Keratinocyte (primary cell): Measurements from ENCODE around the gene GNA15. TPM values are rescaled to one million over a fixed set of nuclear protein-coding genes. Genes with fewer than 3 reads are reported as not detected.

Experiments used
- DNase-seq: peaks from one replicate; pipeline ENCODE4 v3.0.0-alpha.2; 2011; ENCODE audit warnings: low read depth, missing footprints, low spot score
- FAIRE-seq: peaks from 2 replicates; lab custom pipeline; 2011; peaks lifted over from hg19 to GRCh38; lab: Jason Lieb, UNC
- H2AFZ ChIP-seq: 2 replicates; pipeline ENCODE4 v1.6.0; 2012; ENCODE audit warnings: low read length, control low read depth, inconsistent platforms; ENCODE audit not compliant: control insufficient read depth
- H3K27ac ChIP-seq: 2 replicates; pipeline ENCODE4 v1.5.1; 2011; ENCODE audit warnings: low read length; ENCODE audit not compliant: control insufficient read depth, insufficient read depth
- H3K27me3 ChIP-seq: 3 replicates; pipeline ENCODE4 v1.6.0; 2011; ENCODE audit warnings: low read length; ENCODE audit not compliant: control insufficient read depth, insufficient read depth; ENCODE audit errors: extremely low read depth
- H3K36me3 ChIP-seq, 2 experiments: 2 replicates in 1 of 2; 3 replicates in 1 of 2; pipeline ENCODE4 v1.5.1; 2011; ENCODE audit warnings: low read length in 2 of 2, mild to moderate bottlenecking in 1 of 2; ENCODE audit not compliant: control insufficient read depth in 2 of 2, insufficient read depth in 2 of 2; ENCODE audit errors: extremely low read depth in 1 of 2
- H3K4me1 ChIP-seq: 3 replicates; pipeline ENCODE4 v1.5.1; 2011; ENCODE audit warnings: low read length; ENCODE audit not compliant: control insufficient read depth, insufficient read depth; ENCODE audit errors: extremely low read depth
- H3K4me2 ChIP-seq: 3 replicates; pipeline ENCODE4 v1.6.0; 2011; ENCODE audit warnings: low read depth, low read length; ENCODE audit not compliant: control insufficient read depth, insufficient read depth; ENCODE audit errors: extremely low read depth
- H3K4me3 ChIP-seq, 3 experiments: fragments of 200-600 bp in 1 of 3; sonication (generic) in 1 of 3; 2 replicates in 2 of 3; 3 replicates in 1 of 3; pipeline ENCODE4 v1.5.1; 2011 to 2016; ENCODE audit warnings: low read length in 3 of 3, mild to moderate bottlenecking in 3 of 3, control low read depth in 2 of 3, inconsistent platforms in 1 of 3, low read depth in 1 of 3, mixed read lengths in 1 of 3, mixed run types in 1 of 3, moderate library complexity in 1 of 3; ENCODE audit not compliant: control insufficient read depth in 2 of 3, insufficient read depth in 2 of 3; ENCODE audit errors: extremely low read depth in 1 of 3
- H3K79me2 ChIP-seq: 2 replicates; pipeline ENCODE4 v1.6.0; 2012; ENCODE audit warnings: low read length; ENCODE audit not compliant: control insufficient read depth, insufficient read depth
- H3K9ac ChIP-seq: 3 replicates; pipeline ENCODE4 v1.6.0; 2011; ENCODE audit warnings: low read length; ENCODE audit not compliant: control insufficient read depth, insufficient read depth; ENCODE audit errors: extremely low read depth
- H3K9me1 ChIP-seq: 3 replicates; pipeline ENCODE4 v1.6.0; 2011; ENCODE audit warnings: low read length; ENCODE audit not compliant: control insufficient read depth, insufficient read depth; ENCODE audit errors: extremely low read depth
- H3K9me3 ChIP-seq: 2 replicates; pipeline ENCODE4 v1.5.1; 2012; ENCODE audit warnings: low read depth, low read length; ENCODE audit not compliant: control insufficient read depth
- H4K20me1 ChIP-seq: 3 replicates; pipeline ENCODE4 v1.6.0; 2011; ENCODE audit warnings: low read length; ENCODE audit not compliant: control insufficient read depth, insufficient read depth; ENCODE audit errors: extremely low read depth
- EZH2 ChIP-seq: IDR thresholded peaks from one replicate; pipeline ENCODE4 v1.6.1; 2012; ENCODE audit warnings: inconsistent platforms, mild to moderate bottlenecking, low read length, moderate library complexity
- dilution Hi-C: fragments of 300-500 bp; cut with MboI; formaldehyde crosslinking; loops from one replicate; pipeline ENCODE4 v1.7.0; 2020; ENCODE audit warnings: low sequenced_read_pairs; ENCODE audit not compliant: extremely low pct_ligation_motif_present
- polyA plus RNA-seq, 5 experiments: library from polyadenylated mRNA; depleted of rRNA in 3 of 5; stranded (reverse) in 3 of 5; stranded (forward) in 1 of 5; unstranded in 1 of 5; fragments of >200 nt; gene quantifications; 1 replicate in 1 of 5; 2 replicates in 3 of 5; 3 replicates in 1 of 5; pipeline versions ENCODE4 v1.2.1 to v1.2.3, GENCODE V29; 2011 to 2012; ENCODE audit warnings: missing spikeins in 2 of 5, low read depth in 1 of 5, low replicate concordance in 1 of 5
- TF ChIP-seq, protein P1 (sequence below), 3 experiments: IDR thresholded peaks in 1 of 3; conservative IDR thresholded peaks in 1 of 3; optimal IDR thresholded peaks in 1 of 3; 2 replicates in 2 of 3; 3 replicates in 1 of 3; pipeline versions ENCODE3 to v1.5.1; 2011; ENCODE audit warnings: low read length in 3 of 3, mild to moderate bottlenecking in 3 of 3, moderate library complexity in 2 of 3, control low read depth in 1 of 3, inconsistent platforms in 1 of 3; ENCODE audit not compliant: insufficient read depth in 2 of 3; ENCODE audit errors: extremely low read depth in 1 of 3

GNA15 gene
- polyA plus RNA-seq, 1 donor (not counting 4 experiments of a cell fraction or from before 2014, with no cell fraction given): 60.0 TPM

DNA sequence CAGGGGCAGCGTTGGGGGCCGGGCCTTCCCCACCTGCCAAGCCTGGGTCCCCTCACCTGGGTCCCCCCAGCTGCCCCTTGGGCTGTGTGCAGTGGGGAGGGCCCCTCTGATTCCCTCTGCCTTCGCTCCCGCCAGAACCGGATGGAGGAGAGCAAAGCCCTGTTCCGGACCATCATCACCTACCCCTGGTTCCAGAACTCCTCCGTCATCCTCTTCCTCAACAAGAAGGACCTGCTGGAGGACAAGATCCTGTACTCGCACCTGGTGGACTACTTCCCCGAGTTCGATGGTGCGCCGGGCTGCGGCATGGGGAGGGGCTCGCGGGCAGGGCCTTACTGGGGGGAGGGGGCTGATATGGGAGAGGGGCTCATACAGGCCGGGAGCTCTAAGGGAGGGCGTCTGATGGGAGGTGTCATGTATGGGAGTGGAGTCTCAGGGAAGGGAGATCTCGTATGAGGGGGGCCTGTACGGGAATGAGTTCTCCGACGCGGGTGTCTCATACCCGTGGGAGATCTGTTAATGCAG is 16.7 kb upstream of the GNA15 start:
- peaks cover 10 to 24% of the 10 kb centered on the region in 2 experiments for H3K36me3 ChIP-seq
- FAIRE-seq (no peak), DNase-seq (no peak)
- peaks cover 7% of the 10 kb centered on the region for H3K4me1 ChIP-seq
- peaks cover 3% of the 10 kb centered on the region for H4K20me1 ChIP-seq
- dilution Hi-C loops: no loop called here
- peaks cover 2% of the 10 kb centered on the region for H3K79me2 ChIP-seq
- H3K4me3 ChIP-seq: no peak overlapping the region
- no peaks in the 10 kb centered on the region for H3K27me3 ChIP-seq
- H3K9me1 ChIP-seq: no peaks in the 10 kb centered on the region
- H3K9ac ChIP-seq: no peak overlapping the region
- H3K9me3 ChIP-seq: no peaks in the 10 kb centered on the region
- H3K27ac ChIP-seq: no peak overlapping the region
- H3K4me2 ChIP-seq: no peak overlapping the region
- TF ChIP-seq, protein P1, sequence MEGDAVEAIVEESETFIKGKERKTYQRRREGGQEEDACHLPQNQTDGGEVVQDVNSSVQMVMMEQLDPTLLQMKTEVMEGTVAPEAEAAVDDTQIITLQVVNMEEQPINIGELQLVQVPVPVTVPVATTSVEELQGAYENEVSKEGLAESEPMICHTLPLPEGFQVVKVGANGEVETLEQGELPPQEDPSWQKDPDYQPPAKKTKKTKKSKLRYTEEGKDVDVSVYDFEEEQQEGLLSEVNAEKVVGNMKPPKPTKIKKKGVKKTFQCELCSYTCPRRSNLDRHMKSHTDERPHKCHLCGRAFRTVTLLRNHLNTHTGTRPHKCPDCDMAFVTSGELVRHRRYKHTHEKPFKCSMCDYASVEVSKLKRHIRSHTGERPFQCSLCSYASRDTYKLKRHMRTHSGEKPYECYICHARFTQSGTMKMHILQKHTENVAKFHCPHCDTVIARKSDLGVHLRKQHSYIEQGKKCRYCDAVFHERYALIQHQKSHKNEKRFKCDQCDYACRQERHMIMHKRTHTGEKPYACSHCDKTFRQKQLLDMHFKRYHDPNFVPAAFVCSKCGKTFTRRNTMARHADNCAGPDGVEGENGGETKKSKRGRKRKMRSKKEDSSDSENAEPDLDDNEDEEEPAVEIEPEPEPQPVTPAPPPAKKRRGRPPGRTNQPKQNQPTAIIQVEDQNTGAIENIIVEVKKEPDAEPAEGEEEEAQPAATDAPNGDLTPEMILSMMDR (optimal IDR thresholded peaks at IDR 0.05 in 1 of 3, IDR thresholded peaks at IDR 0.05 in 1 of 3, conservative IDR thresholded peaks at IDR 0.05 in 1 of 3; ENCODE audit: extremely low read depth in 1 of 3, insufficient read depth in 2 of 3, low read length in 3 of 3): no peak
- TF ChIP-seq EZH2: no peak
- no peak overlapping the region for H2AFZ ChIP-seq

DNA sequence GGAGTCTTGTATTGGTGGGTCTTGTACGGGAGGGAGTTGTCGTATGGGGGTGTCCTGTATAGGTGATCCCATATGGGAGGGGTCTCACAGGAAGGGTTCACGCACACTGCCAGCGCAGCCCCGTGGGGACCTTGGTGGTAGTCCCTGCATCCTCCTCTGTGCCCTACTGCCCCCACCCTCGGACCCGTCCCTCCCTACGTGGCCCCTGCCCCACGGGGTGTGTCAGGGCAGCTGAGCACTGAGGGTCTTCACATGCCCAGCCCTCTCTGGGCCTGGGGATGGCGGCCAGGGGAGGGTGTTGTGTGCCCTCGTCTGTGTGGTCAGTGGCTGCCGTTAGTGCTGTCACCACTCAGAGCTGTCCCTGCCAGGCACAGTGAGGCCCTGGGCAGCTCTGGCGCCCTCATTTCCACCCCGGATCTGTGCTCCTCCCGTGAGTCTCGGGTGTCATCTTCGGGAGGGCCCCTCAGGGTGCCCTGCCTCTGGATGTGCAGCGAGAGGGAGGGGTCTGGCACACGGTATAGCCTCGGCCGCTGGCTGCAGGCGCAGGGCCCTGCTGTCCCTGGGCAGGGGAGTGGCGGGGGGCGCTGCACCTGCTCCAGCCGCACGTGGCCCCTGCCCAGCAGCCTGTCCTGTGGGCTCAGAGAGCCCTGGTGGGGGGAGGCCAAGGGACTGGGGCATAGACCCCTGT is 16.0 kb upstream of the GNA15 start:
- peaks cover 8 to 20% of the 10 kb centered on the region in 2 experiments for H3K36me3 ChIP-seq
- H3K4me1 ChIP-seq: peaks cover 7% of the 10 kb centered on the region
- H3K9me1 ChIP-seq: no peaks in the 10 kb centered on the region
- DNase-seq (no peak), FAIRE-seq (no peak)
- H4K20me1 ChIP-seq: peaks cover 3% of the 10 kb centered on the region
- no peak overlapping the region for H3K27ac ChIP-seq
- dilution Hi-C loops: no loop called here
- no peak overlapping the region for H3K9ac ChIP-seq
- no peaks in the 10 kb centered on the region for H3K79me2 ChIP-seq
- H3K4me3 ChIP-seq: no peak overlapping the region
- H2AFZ ChIP-seq: no peak overlapping the region
- TF ChIP-seq, protein P1 (optimal IDR thresholded peaks at IDR 0.05 in 1 of 3, IDR thresholded peaks at IDR 0.05 in 1 of 3, conservative IDR thresholded peaks at IDR 0.05 in 1 of 3; ENCODE audit: extremely low read depth in 1 of 3, insufficient read depth in 2 of 3, low read length in 3 of 3): no peak
- TF ChIP-seq EZH2: no peak
- H3K9me3 ChIP-seq: no peaks in the 10 kb centered on the region
- H3K27me3 ChIP-seq: no peaks in the 10 kb centered on the region
- no peak overlapping the region for H3K4me2 ChIP-seq
